ENCODE data around the gene STK39.

The STK39 gene

GRCh38 chr2:168183308-168183997, 63.9 kb downstream of the STK39 start:
- no peak for DNase-seq (ENCODE audit: low read depth)

GRCh38 chr2:168182550-168183249, 64.7 kb downstream of the STK39 start:
- peak; percentile 25 for DNase-seq (ENCODE audit: low read depth)

GRCh38 chr2:168181825-168182224, 65.6 kb downstream of the STK39 start:
- no peak for DNase-seq (ENCODE audit: low read depth)

- no peak for DNase-seq (ENCODE audit: low read depth)
Observed at GRCh38 chr2:168180914-168181313, 66.5 kb downstream of the STK39 start.

GRCh38 chr2:168180483-168180882, 66.9 kb downstream of the STK39 start:
- DNase-seq (ENCODE audit: low read depth): no peak

GRCh38 chr2:168179592-168179991, 67.8 kb downstream of the STK39 start:
- DNase-seq (ENCODE audit: low read depth): no peak

- no peak for DNase-seq (ENCODE audit: low read depth)
Observed at GRCh38 chr2:168178520-168179324, 68.7 kb downstream of the STK39 start.

GRCh38 chr2:168176402-168176801, 71.0 kb downstream of the STK39 start:
- DNase-seq (ENCODE audit: low read depth): no peak

GRCh38 chr2:168175469-168175868, 71.9 kb downstream of the STK39 start:
- DNase-seq (ENCODE audit: low read depth): no peak

- no peak for DNase-seq (ENCODE audit: low read depth)
Observed at GRCh38 chr2:168174756-168175155, 72.6 kb downstream of the STK39 start.

GRCh38 chr2:168172071-168172470, 75.3 kb downstream of the STK39 start:
- no peak for DNase-seq (ENCODE audit: low read depth)

GRCh38 chr2:168171059-168171762, 76.2 kb downstream of the STK39 start:
- DNase-seq (ENCODE audit: low read depth): no peak

- DNase-seq (ENCODE audit: low read depth): no peak
Observed at GRCh38 chr2:168169097-168169745, 78.2 kb downstream of the STK39 start.

- no peak for DNase-seq (ENCODE audit: low read depth)
Observed at GRCh38 chr2:168167511-168168263, 79.7 kb downstream of the STK39 start.

- DNase-seq (ENCODE audit: low read depth): peak; percentile 33
Observed at GRCh38 chr2:168166902-168167510, 80.4 kb downstream of the STK39 start.

GRCh38 chr2:168165985-168166901, 81.2 kb downstream of the STK39 start:
- no peak for DNase-seq (ENCODE audit: low read depth)

GRCh38 chr2:168165397-168165796, 82.0 kb downstream of the STK39 start:
- DNase-seq (ENCODE audit: low read depth): peak; percentile 73

- no peak for DNase-seq (ENCODE audit: low read depth)
Observed at GRCh38 chr2:168160897-168161296, 86.5 kb downstream of the STK39 start.
